ENCODE data around the gene POU2F3. TPM values are rescaled to one million over a fixed set of nuclear protein-coding genes. Genes with fewer than 3 reads are reported as not detected.

POU2F3 gene
- total and polyA plus RNA-seq, 2 of the 4 experiments (the other 2 are of a cell fraction): under 0.01 to 0.09 TPM

- Histone ChIP-seq H3K9me1 (ENCODE audit: insufficient read depth, low read length) (no peaks in the 10 kb centered on the region), H2AK5ac (ENCODE audit: low read depth, low read length) (no peak overlapping the region), H2AK9ac (replicated peaks; ENCODE audit: low read depth, low read length, poor library complexity) (no peak overlapping the region), H3K9ac (ENCODE audit: low read depth, low read length) (no peak overlapping the region), H2BK5ac (ENCODE audit: low read depth, low read length, poor library complexity, severe bottlenecking) (no peak overlapping the region), H3K4ac (ENCODE audit: low read depth, low read length) (no peak overlapping the region), H2BK15ac (ENCODE audit: low read depth, low read length) (no peak overlapping the region), H3K18ac (ENCODE audit: low read depth, low read length) (no peak overlapping the region), H4K91ac (ENCODE audit: insufficient read depth, low read depth, low read length) (no peak overlapping the region), H4K8ac (ENCODE audit: low read depth in 2 of 2, low read length in 2 of 2) (no peak overlapping the region), H3K14ac (replicated peaks; ENCODE audit: low read depth, low read length) (no peak overlapping the region), H3K4me2 (ENCODE audit: low read depth, low read length) (no peak overlapping the region), H3K27ac (ENCODE audit: insufficient read depth, low read length) (no peak overlapping the region), H4K20me1 (ENCODE audit: insufficient read depth, low read length) (no peaks in the 10 kb centered on the region), H2AFZ (replicated peaks; ENCODE audit: low read length, poor library complexity) (no peak overlapping the region), H3K36me3 (ENCODE audit: control insufficient read depth, insufficient read depth, low read length) (peaks cover 7% of the 10 kb centered on the region; the same call in 1 of the 2 replicates), H3K23ac (ENCODE audit: low read depth, low read length) (no peak overlapping the region), H3K56ac (ENCODE audit: extremely low read depth, insufficient read depth, low read length) (no peak overlapping the region), H3K9me3 (ENCODE audit: control insufficient read depth, insufficient read depth, low read length) (no peaks in the 10 kb centered on the region), H3K27me3 (ENCODE audit: control insufficient read depth, insufficient read depth, low read length) (peaks cover 7% of the 10 kb centered on the region), H2BK120ac (ENCODE audit: low read depth, low read length) (no peak overlapping the region), H4K5ac (ENCODE audit: low read depth, low read length) (no peak overlapping the region), H2BK20ac (ENCODE audit: low read depth, low read length) (no peak overlapping the region), H3K79me1 (ENCODE audit: low read depth in 1 of 2, low read length in 2 of 2) (no peaks in the 10 kb centered on the region), H3K4me3 (ENCODE audit: insufficient read depth, low read depth, low read length) (no peak overlapping the region), H3K4me1 (ENCODE audit: control insufficient read depth, insufficient read depth, low read length) (no peaks in the 10 kb centered on the region)
- ATAC-seq (ENCODE audit: low read depth) (no peak), DNase-seq (no peak)
- in situ Hi-C loops (cut with MboI; ENCODE audit: low sequenced_read_pairs) (loop anchor here (5.0 kb wide), 1 partner anchor 57 kb away; no protein-coding TSS in a partner anchor), dilution Hi-C loops (cut with HindIII; ENCODE audit: low sequenced_read_pairs, unreplicated experiment) (no loop called here), intact Hi-C loops (cut with micrococcal nuclease) (loop anchor here (1.0 kb wide), 1 partner anchor 57 kb away; no protein-coding TSS in a partner anchor)
- 85% methylated on average over 8 of the region's 16 CpGs; no CpG with 5 or more reads in 1 of the 2 experiments for WGBS, 2 experiments (ENCODE audit: extremely low coverage in 2 of 2, insufficient read length in 1 of 2)
- no TSS peak for BruUV-seq (replicated peaks)
- ChIA-PET POLR2A (ENCODE audit: unreplicated experiment) (interaction anchor here (0.6 kb wide), 1 partner anchor 1910 kb away, joined by 3 read pairs; no protein-coding TSS in a partner anchor), CTCF (no interaction called here)
- TF ChIP-seq ELK1 (IDR thresholded peaks at IDR 0.05; ENCODE audit: borderline replicate concordance, low read depth, low read length): no peak
- no peak for TF ChIP-seq CHD1 (IDR thresholded peaks at IDR 0.05; ENCODE audit: low read depth, low read length)
- peak; percentile 12; the same call in 1 of the 2 replicates for TF ChIP-seq CTCF (conservative IDR thresholded peaks at IDR 0.05; ENCODE audit: low read depth, low read length)
- no peak for TF ChIP-seq SMC3 (IDR thresholded peaks at IDR 0.05; ENCODE audit: low read depth, low read length)
- no peak for TF ChIP-seq FOS (IDR thresholded peaks at IDR 0.05; ENCODE audit: low read depth, low read length)
- TF ChIP-seq POLR2A (IDR thresholded peaks at IDR 0.05; ENCODE audit: low read depth, low read length): no peak
- TF ChIP-seq MAFK (IDR thresholded peaks at IDR 0.05; ENCODE audit: low read depth, low read length): no peak
These were observed 11.1 kb upstream of the POU2F3 start for GRCh38 chr11:120228794-120229384.
